H9 (cell line): Measurements from ENCODE around the gene P3H2. TPM values are rescaled to one million over a fixed set of nuclear protein-coding genes. Genes with fewer than 3 reads are reported as not detected.

Source experiments
- DNase-seq: peaks from one replicate; pipeline ENCODE4 v3.0.0-alpha.2; 2017
- H2AFZ ChIP-seq: one replicate; pipeline ENCODE4 v1.6.1; 2013; ENCODE audit warnings: mild to moderate bottlenecking, low read length, control low read depth, moderate library complexity
- H2AK5ac ChIP-seq: 2 replicates; pipeline ENCODE4 v1.6.1; 2013; ENCODE audit warnings: low read length, control low read depth, mixed read lengths; ENCODE audit not compliant: insufficient read length
- H2BK120ac ChIP-seq: one replicate; pipeline ENCODE4 v1.6.1; 2013; ENCODE audit warnings: low read depth, mild to moderate bottlenecking, low read length, control low read depth, inconsistent platforms; ENCODE audit not compliant: poor library complexity, severe bottlenecking
- H2BK12ac ChIP-seq: 2 replicates; pipeline ENCODE4 v1.6.1; 2013; ENCODE audit warnings: low read length, control low read depth, mixed read lengths, low read depth; ENCODE audit not compliant: insufficient read length
- H2BK15ac ChIP-seq: 2 replicates; pipeline ENCODE4 v1.6.1; 2013; ENCODE audit warnings: low read depth, low read length, control low read depth
- H2BK20ac ChIP-seq: one replicate; pipeline ENCODE4 v1.6.1; 2013; ENCODE audit warnings: low read depth, mild to moderate bottlenecking, low read length, control low read depth, inconsistent platforms; ENCODE audit not compliant: poor library complexity, severe bottlenecking
- H2BK5ac ChIP-seq: 2 replicates; pipeline ENCODE4 v1.6.1; 2013; ENCODE audit warnings: low read length, control low read depth, mixed read lengths; ENCODE audit not compliant: insufficient read length
- H3K14ac ChIP-seq: 2 replicates; pipeline ENCODE4 v1.6.1; 2013; ENCODE audit warnings: low read length, control low read depth; ENCODE audit not compliant: insufficient read depth
- H3K18ac ChIP-seq: 2 replicates; pipeline ENCODE4 v1.6.1; 2013; ENCODE audit warnings: low read depth, mild to moderate bottlenecking, mixed read lengths, low read length, control low read depth; ENCODE audit not compliant: insufficient read length
- H3K23ac ChIP-seq: 2 replicates; pipeline ENCODE4 v1.6.1; 2013; ENCODE audit warnings: low read length, control low read depth, mixed read lengths, low read depth; ENCODE audit not compliant: insufficient read length
- H3K23me2 ChIP-seq: 2 replicates; pipeline ENCODE4 v1.6.1; 2013; ENCODE audit warnings: low read depth, mild to moderate bottlenecking, mixed read lengths, low read length, control low read depth; ENCODE audit not compliant: insufficient read length, poor library complexity, severe bottlenecking
- H3K27ac ChIP-seq: 2 replicates; pipeline ENCODE4 v1.5.1; 2013; ENCODE audit warnings: low read length, control low read depth, mixed read lengths, low read depth; ENCODE audit not compliant: insufficient read length
- H3K27me3 ChIP-seq: 2 replicates; pipeline ENCODE4 v1.6.1; 2013; ENCODE audit warnings: low read length, control low read depth, inconsistent platforms; ENCODE audit not compliant: insufficient read depth
- H3K4ac ChIP-seq: 2 replicates; pipeline ENCODE4 v1.6.1; 2013; ENCODE audit warnings: low read depth, mild to moderate bottlenecking, control low read depth, inconsistent platforms, low read length, moderate library complexity
- H3K4me1 ChIP-seq: 2 replicates; pipeline ENCODE4 v1.6.1; 2013; ENCODE audit warnings: low read length, control low read depth, inconsistent platforms; ENCODE audit not compliant: insufficient read depth
- H3K4me2 ChIP-seq: 2 replicates; pipeline ENCODE4 v1.6.1; 2013; ENCODE audit warnings: low read length, control low read depth, mixed read lengths; ENCODE audit not compliant: insufficient read length, insufficient read depth
- H3K56ac ChIP-seq: 2 replicates; pipeline ENCODE4 v1.6.1; 2013; ENCODE audit warnings: low read depth, mild to moderate bottlenecking, mixed read lengths, low read length, control low read depth; ENCODE audit not compliant: insufficient read length
- H3K79me1 ChIP-seq: 2 replicates; pipeline ENCODE4 v1.6.1; 2013; ENCODE audit warnings: low read depth, mild to moderate bottlenecking, moderate library complexity, low read length, control low read depth, inconsistent platforms; ENCODE audit not compliant: insufficient read depth, poor library complexity, severe bottlenecking
- H3K79me2 ChIP-seq: 2 replicates; pipeline ENCODE4 v1.6.1; 2013; ENCODE audit warnings: low read length, control low read depth, inconsistent platforms; ENCODE audit not compliant: insufficient read depth
- H3K9ac ChIP-seq: 2 replicates; pipeline ENCODE4 v1.6.1; 2013; ENCODE audit warnings: low read length, control low read depth, mixed read lengths; ENCODE audit not compliant: insufficient read length; ENCODE audit errors: extremely low read depth
- H3K9me3 ChIP-seq: one replicate; pipeline ENCODE4 v1.6.1; 2013; ENCODE audit warnings: low read depth, low read length, inconsistent platforms; ENCODE audit not compliant: control insufficient read depth
- H3T11ph ChIP-seq: one replicate; pipeline ENCODE4 v1.6.1; 2013; ENCODE audit warnings: mild to moderate bottlenecking, low read length, control low read depth, inconsistent platforms
- H4K20me1 ChIP-seq: one replicate; pipeline ENCODE4 v1.6.1; 2013; ENCODE audit not compliant: control insufficient read depth, insufficient read length, insufficient read depth
- H4K5ac ChIP-seq: 2 replicates; pipeline ENCODE4 v1.6.1; 2013; ENCODE audit warnings: low read depth, mild to moderate bottlenecking, mixed read lengths, low read length, control low read depth; ENCODE audit not compliant: insufficient read length
- H4K8ac ChIP-seq: replicated peaks from 2 replicates; pipeline ENCODE4 v1.6.1; 2013; ENCODE audit warnings: low read length, control low read depth, mixed read lengths, low read depth; ENCODE audit not compliant: insufficient read length
- H4K91ac ChIP-seq: 2 replicates; pipeline ENCODE4 v1.6.1; 2013; ENCODE audit warnings: low read depth, mild to moderate bottlenecking, moderate library complexity, mixed read lengths, low read length, control low read depth; ENCODE audit not compliant: insufficient read length
- H3K27ac Mint-ChIP-seq, 3 experiments: 2 replicates in 2 of 3; 3 replicates in 1 of 3; pipeline ENCODE4 v1.8.0; 2020 to 2021; ENCODE audit warnings: mixed read lengths in 3 of 3, mild to moderate bottlenecking in 1 of 3, moderate library complexity in 1 of 3
- H3K27me3 Mint-ChIP-seq: 2 replicates; pipeline ENCODE4 v1.8.0; 2021; ENCODE audit warnings: low read depth, mild to moderate bottlenecking, moderate library complexity, mixed read lengths
- H3K36me3 Mint-ChIP-seq, 3 experiments: 2 replicates in 2 of 3; 3 replicates in 1 of 3; pipeline ENCODE4 v1.8.0; 2020 to 2021; ENCODE audit warnings: low read depth in 3 of 3, mixed read lengths in 3 of 3; ENCODE audit not compliant: insufficient read depth in 1 of 3
- H3K4me1 Mint-ChIP-seq, 2 experiments: 2 replicates each; pipeline ENCODE4 v1.8.0; 2020; ENCODE audit warnings: mixed read lengths in 2 of 2
- H3K4me3 Mint-ChIP-seq, 2 experiments: 2 replicates in 1 of 2; 3 replicates in 1 of 2; pipeline ENCODE4 v1.8.0; 2020 to 2021; ENCODE audit warnings: mild to moderate bottlenecking in 2 of 2, mixed read lengths in 2 of 2, moderate library complexity in 1 of 2
- H3K9me3 Mint-ChIP-seq, 2 experiments: 2 replicates in 1 of 2; 3 replicates in 1 of 2; pipeline ENCODE4 v1.8.0; 2020; ENCODE audit warnings: mild to moderate bottlenecking in 2 of 2, mixed read lengths in 2 of 2, moderate library complexity in 1 of 2
- CTCF ChIP-seq: fragments of 200-600 bp; sonication (generic); conservative IDR thresholded peaks from 3 replicates; pipeline ENCODE4 v1.8.0; 2021; ENCODE audit warnings: antibody characterized with exemption, mild to moderate bottlenecking
- WGBS: extraction: QIAGEN DNeasy Blood & Tissue Kit; methylation state at CpG from one replicate; pipeline ENCODE4 v1.1.7; 2013; ENCODE audit warnings: missing lambda C conversion rate, low lambda C conversion rate, mixed read lengths; ENCODE audit not compliant: insufficient read length; ENCODE audit errors: extremely low coverage; 5-methylcytosine and 5-hydroxymethylcytosine counted together
- total RNA-seq: library from RNA; stranded (reverse); gene quantifications from 2 replicates; pipeline ENCODE4 v1.2.1, GENCODE V29; 2021

The P3H2 gene
- total RNA-seq, 1 experiment from 2014 or later, result 41.5 TPM

GRCh38 chr3:189954733-189955665 lies 165.7 kb downstream of the P3H2 start:
- Histone ChIP-seq H3K23me2 (no peaks in the 10 kb centered on the region), H3K27me3 (no peaks in the 10 kb centered on the region), H2BK15ac (no peak overlapping the region), H4K8ac (no peak overlapping the region), H3K4ac (no peak overlapping the region), H4K20me1 (no peaks in the 10 kb centered on the region), H2BK120ac (peak overlapping the region; percentile 19), H2AFZ (no peak overlapping the region), H3K23ac (no peak overlapping the region), H3K4me1 (no peaks in the 10 kb centered on the region), H3K4me2 (no peak overlapping the region), H3K9me3 (no peaks in the 10 kb centered on the region), H2AK5ac (no peak overlapping the region), H3K56ac (no peak overlapping the region), H3K14ac (no peak overlapping the region), H2BK5ac (no peak overlapping the region), H3K79me1 (no peaks in the 10 kb centered on the region), H2BK20ac (no peak overlapping the region), H2BK12ac (no peak overlapping the region), H3K9ac (no peak overlapping the region), H3K18ac (no peak overlapping the region), H3K27ac (no peak overlapping the region), H4K5ac (no peak overlapping the region), H4K91ac (no peak overlapping the region), H3K79me2 (no peaks in the 10 kb centered on the region), H3T11ph (no peak overlapping the region)
- no peak overlapping the region for H3K4me3 Mint-ChIP-seq
- no peak for DNase-seq
- WGBS, result no CpG with 5 or more reads among the region's 7 CpGs
- peak overlapping the region in 1 of 3 experiments; percentile 46; a peak in 1 of 7 replicates for H3K27ac Mint-ChIP-seq
- H3K27me3 Mint-ChIP-seq, result no peaks in the 10 kb centered on the region
- H3K36me3 Mint-ChIP-seq, result peaks cover 0 to 4% (median 0%) of the 10 kb centered on the region in 3 experiments; a peak in 3 of 7 replicates
- H3K9me3 Mint-ChIP-seq, result no peaks in the 10 kb centered on the region
- H3K4me1 Mint-ChIP-seq, result peaks cover 3 to 7% of the 10 kb centered on the region in 2 experiments; a peak in 1 of 4 replicates
- TF ChIP-seq CTCF, result no peak
